ENCODE results near the gene NRXN3.

DNA sequence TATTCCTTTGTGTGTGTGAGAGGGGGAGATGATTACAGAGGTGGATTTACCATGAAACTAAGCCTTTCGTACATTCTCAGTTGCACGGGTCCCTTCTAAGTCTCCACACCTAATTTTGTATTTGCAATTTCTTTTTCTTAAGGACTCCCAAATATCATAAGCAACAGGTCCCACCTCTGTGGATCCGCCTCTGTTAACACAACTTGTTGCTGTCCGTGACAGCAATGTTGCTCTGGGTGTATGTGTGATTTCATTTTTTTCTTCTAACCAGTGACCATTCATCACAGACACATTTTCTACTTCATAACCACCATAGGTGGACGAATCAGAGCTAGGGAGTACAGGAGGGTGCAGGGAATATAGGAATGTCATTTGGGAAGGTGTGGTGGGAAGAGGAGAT lies 81.1 kb downstream of the NRXN3 start:
- TF ChIP-seq, protein P1, sequence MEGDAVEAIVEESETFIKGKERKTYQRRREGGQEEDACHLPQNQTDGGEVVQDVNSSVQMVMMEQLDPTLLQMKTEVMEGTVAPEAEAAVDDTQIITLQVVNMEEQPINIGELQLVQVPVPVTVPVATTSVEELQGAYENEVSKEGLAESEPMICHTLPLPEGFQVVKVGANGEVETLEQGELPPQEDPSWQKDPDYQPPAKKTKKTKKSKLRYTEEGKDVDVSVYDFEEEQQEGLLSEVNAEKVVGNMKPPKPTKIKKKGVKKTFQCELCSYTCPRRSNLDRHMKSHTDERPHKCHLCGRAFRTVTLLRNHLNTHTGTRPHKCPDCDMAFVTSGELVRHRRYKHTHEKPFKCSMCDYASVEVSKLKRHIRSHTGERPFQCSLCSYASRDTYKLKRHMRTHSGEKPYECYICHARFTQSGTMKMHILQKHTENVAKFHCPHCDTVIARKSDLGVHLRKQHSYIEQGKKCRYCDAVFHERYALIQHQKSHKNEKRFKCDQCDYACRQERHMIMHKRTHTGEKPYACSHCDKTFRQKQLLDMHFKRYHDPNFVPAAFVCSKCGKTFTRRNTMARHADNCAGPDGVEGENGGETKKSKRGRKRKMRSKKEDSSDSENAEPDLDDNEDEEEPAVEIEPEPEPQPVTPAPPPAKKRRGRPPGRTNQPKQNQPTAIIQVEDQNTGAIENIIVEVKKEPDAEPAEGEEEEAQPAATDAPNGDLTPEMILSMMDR (IDR thresholded peaks at IDR 0.05) = no peak
- no peak for TF ChIP-seq POLR2A (IDR thresholded peaks at IDR 0.05)
- no peak for TF ChIP-seq EP300 (IDR thresholded peaks at IDR 0.05; ENCODE audit: low read depth)
